Mononuclear cell (primary cell): ENCODE results near the gene CHST4. TPM values are rescaled to one million over a fixed set of nuclear protein-coding genes. Genes with fewer than 3 reads are reported as not detected.

Source experiments
- H3K27me3 ChIP-seq: 2 replicates; pipeline ENCODE4 v1.6.0; 2011; ENCODE audit warnings: low read length, control low read depth; ENCODE audit not compliant: insufficient read depth
- H3K4me1 ChIP-seq: 2 replicates; pipeline ENCODE4 v1.5.1; 2011; ENCODE audit warnings: mild to moderate bottlenecking, low read length, control low read depth; ENCODE audit not compliant: insufficient read depth
- H3K4me3 ChIP-seq: 2 replicates; pipeline ENCODE4 v1.5.1; 2011; ENCODE audit warnings: mild to moderate bottlenecking, low read length, moderate library complexity
- H3K9me3 ChIP-seq: 2 replicates; pipeline ENCODE4 v1.5.1; 2011; ENCODE audit warnings: low read depth, mild to moderate bottlenecking, control low read depth, low read length
- total RNA-seq: library from RNA; depleted of rRNA; stranded (reverse); fragments of >200 nt; gene quantifications from one replicate; pipeline ENCODE4 v1.2.3, GENCODE V29; 2012

CHST4 gene
- not detected for total RNA-seq

DNA sequence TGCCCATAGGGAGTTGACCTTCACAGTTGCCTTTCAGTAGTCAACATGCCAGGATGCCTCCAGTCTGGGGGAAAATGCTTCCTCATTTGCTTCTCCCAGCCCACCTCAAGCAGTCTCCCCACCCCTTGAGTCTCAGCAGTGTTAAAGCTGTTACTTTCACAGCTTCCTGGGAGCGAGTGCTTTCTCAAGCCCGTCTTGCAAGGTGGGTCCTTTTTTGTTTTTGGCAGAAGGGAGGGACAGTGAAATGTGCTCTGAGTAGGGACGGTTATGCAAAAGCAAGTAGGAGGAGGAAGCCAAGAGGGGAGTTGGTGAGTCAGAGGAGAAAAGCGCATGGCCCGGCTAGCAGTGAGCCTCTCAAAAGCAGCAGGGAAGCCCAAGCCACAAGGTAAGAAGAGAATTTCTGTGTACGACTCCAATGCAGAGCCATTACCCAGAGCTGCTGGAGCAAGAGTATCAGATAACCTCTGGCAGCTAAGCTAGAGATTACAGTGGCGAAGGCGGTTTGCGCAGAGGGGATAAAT is at the start of gene CHST4:
Gene CHST4, plus strand, starts transcription at position 316 of the 521 bp plus-strand sequence. CDS start 10,252 bp downstream, outside the sequence.
- Histone ChIP-seq H3K9me3 (no peaks in the 10 kb centered on the region), H3K27me3 (peaks cover 12% of the 10 kb centered on the region), H3K4me1 (no peaks in the 10 kb centered on the region), H3K4me3 (no peak within 1 kb of the TSS)

DNA sequence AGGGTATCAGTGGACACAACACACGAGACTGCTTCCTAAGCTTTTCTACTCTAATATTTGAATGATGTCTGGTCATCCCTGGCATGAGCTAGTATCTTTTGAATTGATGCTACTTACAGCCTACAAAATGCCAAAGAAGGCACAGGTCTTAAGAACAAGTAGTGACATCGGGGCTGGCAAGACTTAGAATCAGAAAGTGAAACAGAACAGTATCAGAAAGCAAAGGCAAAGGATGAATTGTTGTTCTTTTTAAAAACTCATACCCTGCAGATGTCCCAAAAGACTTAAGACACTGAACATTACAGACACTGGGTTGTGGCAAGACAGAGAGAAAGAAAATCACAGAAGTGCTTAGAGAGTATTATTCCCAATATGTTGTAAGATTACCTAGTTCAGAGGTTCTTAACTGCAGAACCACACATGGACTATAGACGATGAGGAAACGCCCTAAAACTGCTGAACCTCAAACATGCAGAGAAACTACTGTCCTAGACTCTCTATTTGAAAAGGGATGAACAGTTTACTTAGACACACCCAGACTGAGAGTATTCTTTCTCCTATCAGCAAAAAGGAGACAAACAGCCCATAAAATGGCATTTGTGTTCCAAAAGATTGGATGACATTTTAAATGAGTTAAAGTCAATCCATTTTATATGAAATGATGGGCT is 49.6 kb upstream of the CHST4 start:
- Histone ChIP-seq H3K27me3 (no peaks in the 10 kb centered on the region), H3K4me3 (no peak overlapping the region), H3K9me3 (no peaks in the 10 kb centered on the region), H3K4me1 (no peaks in the 10 kb centered on the region)

DNA sequence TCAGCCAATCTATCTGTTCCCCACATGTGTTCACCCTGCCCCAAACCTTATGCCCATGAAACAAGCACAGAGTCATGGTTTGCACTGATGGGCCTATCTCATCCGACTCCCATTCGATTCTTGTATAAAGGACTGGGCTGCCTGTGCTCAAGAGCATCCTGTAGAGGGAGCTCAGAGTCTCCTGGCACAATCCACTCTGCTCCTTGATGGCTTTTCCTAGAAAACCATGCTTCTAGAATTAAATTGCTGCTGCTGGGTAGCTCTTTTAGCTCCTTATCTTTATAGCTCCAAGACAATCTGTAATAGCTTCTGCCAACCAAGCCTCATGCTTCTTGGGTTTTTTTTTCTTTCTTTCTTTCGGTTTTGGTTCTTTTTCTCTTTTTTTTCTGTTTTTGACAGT is 46.8 kb upstream of the CHST4 start:
- Histone ChIP-seq H3K4me3 (no peak overlapping the region), H3K4me1 (no peaks in the 10 kb centered on the region), H3K9me3 (no peaks in the 10 kb centered on the region), H3K27me3 (no peaks in the 10 kb centered on the region)

DNA sequence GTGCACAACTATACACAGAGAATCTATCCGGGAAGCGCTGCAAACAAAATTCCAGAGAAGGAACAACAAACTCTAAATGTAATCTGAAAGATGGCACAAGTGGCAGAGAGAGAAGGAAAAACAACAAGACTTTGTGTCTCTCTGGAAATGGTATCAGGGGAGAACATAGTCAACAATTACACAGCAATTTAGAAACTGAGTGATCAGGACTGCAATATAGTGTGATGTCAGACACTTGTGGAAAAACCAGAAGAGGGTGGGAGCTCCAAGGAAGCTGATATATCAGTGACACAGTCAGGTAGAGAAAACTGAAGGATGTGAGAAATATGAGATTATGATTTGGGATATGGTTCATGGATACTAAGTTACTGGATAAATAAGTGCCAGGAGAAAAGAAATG is 45.3 kb upstream of the CHST4 start:
- H3K9me3 ChIP-seq = no peaks in the 10 kb centered on the region
- H3K4me3 ChIP-seq = no peak overlapping the region
- H3K4me1 ChIP-seq = peaks cover 5% of the 10 kb centered on the region
- no peaks in the 10 kb centered on the region for H3K27me3 ChIP-seq

DNA sequence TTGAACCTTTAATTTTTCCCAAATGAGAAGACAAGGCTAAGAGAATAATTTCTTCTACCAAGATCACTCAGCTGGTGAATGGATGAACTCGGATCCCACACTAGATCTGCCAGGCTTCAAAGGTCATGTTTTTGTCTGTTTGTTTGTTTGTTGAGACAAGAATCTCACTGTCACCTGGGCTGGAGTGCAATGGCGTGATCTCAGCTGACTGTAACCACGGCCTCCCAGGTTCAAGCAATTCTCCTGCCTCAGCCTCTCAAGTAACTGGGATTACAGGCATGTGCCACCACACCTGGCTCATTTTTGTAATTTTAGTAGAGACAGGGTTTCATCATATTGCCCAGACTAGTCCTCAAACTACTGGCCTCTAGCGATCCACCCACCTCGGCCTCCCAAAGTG is 43.7 kb upstream of the CHST4 start:
- peaks cover 5% of the 10 kb centered on the region for H3K4me1 ChIP-seq
- H3K27me3 ChIP-seq = no peaks in the 10 kb centered on the region
- H3K9me3 ChIP-seq = no peaks in the 10 kb centered on the region
- no peak overlapping the region for H3K4me3 ChIP-seq

DNA sequence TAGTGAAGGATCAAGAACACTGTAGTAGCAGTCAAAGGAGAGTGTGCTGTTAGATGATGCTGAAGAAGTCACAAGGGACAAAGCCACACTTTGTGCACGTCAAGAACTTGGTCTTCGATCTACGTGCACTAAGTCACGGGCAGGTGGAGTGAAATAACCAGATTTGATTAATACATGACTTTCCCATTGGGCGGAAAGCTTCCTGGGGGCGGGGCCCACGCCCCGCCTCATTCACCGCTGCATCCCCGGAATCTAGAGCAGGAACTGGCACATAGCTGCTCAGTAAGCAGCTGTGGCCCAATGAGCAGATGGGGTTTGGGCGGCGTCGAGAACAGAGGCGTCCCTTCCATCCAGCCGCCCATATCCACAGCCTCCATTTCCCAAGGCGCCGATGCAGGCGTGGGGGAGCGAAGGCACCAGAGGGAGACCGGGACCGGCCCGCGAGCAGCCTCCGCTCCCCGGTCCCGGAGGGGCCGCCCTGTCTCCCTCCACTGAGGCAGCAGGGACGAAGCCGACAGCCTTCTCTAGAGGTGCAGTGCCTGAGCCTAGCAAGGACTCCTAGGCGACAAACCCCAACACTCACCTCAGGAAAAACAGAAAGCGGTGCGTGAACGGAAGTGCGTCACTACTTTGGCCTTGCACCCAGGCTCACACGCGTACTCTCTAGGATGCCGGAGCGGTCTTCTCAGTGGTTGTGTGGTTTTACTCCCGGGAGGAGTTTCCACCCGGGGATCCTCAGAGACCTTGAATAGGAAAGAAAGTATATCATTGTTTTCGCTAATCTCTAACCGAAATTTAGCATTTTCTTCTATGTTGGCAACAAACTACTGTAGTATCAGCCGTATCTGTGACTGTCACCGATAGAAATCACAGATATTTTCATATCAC is 42.0 kb upstream of the CHST4 start:
- Histone ChIP-seq H3K9me3 (no peaks in the 10 kb centered on the region), H3K4me3 (peak overlapping the region; percentile 69), H3K27me3 (no peaks in the 10 kb centered on the region), H3K4me1 (peaks cover 5% of the 10 kb centered on the region)

DNA sequence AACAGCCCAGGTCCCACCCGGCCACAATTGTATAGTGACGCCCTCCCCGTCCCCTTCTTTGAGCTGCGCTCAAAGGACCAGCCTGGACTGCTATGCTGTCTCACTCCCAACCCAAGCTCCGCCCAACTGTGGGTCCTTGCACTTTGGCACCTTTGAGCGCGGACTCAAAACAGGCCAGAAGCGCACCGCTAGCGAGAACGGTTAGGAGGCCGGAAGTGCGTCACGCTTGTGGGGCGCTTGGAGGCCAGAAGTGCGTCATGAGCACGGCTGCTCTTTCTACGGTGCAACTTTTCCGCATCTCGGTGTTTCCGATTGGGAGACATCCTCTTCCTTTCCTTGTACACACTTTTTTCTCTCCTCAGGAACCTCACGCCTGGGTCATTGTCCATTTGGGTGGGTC is 37.1 kb upstream of the CHST4 start, which contains the start of gene ZNF19:
Gene ZNF19, minus strand, starts transcription at position 203 of the 400 bp plus-strand sequence. CDS start 7,210 bp downstream, outside the sequence.
- Histone ChIP-seq H3K4me3 (no peak within 1 kb of the TSS), H3K9me3 (no peaks in the 10 kb centered on the region), H3K4me1 (peaks cover 5% of the 10 kb centered on the region), H3K27me3 (peaks cover 4% of the 10 kb centered on the region)

DNA sequence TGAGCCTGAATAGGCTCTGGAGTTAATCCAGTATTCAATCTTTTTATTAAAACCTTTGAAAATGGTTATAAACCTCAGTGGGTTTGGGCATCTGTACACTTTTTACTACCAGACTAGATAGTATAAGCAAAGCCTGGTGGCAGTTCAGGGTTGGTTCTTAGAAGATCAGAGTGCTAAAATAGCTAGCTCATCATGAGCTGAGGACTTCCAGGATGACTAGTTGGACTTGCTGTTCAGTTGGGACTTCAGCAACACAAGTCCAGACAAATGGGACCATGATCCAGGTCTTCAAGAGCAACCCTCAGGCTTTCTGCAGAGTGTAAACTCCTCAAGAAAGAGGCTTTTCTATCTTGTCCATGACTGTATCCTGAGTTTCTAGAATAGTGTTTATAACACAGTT is 35.9 kb upstream of the CHST4 start:
- no peak overlapping the region for H3K4me3 ChIP-seq
- H3K9me3 ChIP-seq = no peaks in the 10 kb centered on the region
- peaks cover 4% of the 10 kb centered on the region for H3K27me3 ChIP-seq
- no peaks in the 10 kb centered on the region for H3K4me1 ChIP-seq

DNA sequence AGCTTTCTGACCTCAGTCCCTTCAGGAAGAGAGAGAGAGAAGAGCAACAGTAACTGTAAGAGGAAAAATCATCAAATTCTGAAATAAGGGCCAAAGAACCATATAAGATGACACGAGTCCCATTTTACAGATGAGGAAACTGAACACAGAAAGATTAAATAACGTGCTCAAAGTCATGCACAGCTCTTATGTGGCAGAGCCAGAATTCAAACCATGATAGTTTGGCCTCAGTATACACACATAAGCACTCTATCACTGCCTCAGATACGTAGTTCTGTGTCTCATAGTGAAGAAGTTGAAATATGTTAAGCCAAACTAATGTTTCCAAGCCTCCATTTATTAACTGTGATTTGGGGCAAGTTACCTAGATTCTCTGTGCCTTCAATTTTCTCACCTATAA is 35.2 kb upstream of the CHST4 start:
- no peaks in the 10 kb centered on the region for H3K4me1 ChIP-seq
- H3K4me3 ChIP-seq = no peak overlapping the region
- no peaks in the 10 kb centered on the region for H3K9me3 ChIP-seq
- H3K27me3 ChIP-seq = peaks cover 4% of the 10 kb centered on the region

DNA sequence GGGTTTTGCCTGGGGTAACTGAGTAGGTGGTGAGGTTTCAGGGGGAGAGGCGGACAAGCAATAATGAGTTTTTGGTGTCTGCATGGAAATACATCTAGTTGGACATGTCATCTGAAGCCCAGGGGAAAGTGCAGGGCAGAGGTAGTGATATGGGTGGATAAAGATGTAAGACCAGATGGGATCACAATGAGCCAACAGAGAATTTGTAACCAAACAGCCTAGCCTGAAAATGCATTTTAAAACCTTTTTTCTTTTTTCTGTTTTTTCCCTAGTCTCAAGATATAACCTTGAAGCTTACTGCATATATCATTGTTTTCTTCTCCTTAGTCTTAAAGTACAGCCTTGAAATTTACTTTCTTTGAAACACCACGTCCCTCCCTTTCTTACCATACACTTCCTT is 33.4 kb upstream of the CHST4 start:
- Histone ChIP-seq H3K9me3 (no peaks in the 10 kb centered on the region), H3K4me3 (no peak overlapping the region), H3K27me3 (peaks cover 4% of the 10 kb centered on the region), H3K4me1 (no peaks in the 10 kb centered on the region)

DNA sequence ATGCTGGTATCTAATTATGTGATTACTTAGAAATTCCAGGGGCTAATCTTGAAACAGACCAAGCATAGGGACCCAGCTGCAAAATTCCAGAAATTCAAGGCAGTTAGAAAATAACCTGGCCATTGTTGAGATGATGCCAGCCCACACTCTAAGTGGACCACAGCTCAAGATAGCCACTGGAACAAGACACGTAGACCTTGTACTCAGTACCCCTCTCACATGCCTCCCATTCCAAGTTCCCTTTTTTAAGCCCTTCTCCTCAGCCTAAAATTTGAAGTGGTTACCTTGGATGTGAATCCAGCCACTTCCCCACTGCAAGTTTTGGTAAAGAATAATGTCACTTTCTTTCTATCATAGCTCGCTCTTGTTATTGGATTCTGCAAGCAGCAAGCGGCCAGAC is 33.0 kb upstream of the CHST4 start:
- Histone ChIP-seq H3K27me3 (peaks cover 4% of the 10 kb centered on the region), H3K4me1 (no peaks in the 10 kb centered on the region), H3K9me3 (no peaks in the 10 kb centered on the region), H3K4me3 (no peak overlapping the region)

DNA sequence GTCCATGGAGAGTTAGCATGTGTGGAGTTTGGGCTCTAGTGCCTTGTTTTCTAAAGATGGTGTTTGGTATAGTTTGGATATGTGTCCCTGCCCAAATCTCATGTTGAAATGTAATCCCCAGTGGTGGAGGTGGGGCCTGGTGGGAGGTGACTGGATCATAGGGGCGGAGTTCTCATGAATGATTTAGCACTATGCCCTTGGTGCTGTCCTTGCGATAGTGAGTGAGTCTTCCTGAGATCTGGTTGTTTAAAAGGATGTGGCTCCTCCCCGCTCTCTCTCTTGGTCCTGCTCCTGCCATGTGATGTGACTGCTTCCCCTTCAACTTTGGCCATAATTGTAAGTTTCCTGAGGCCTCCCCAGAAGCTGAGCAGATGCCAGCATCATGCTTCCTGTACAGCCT is 28.2 kb upstream of the CHST4 start:
- H3K9me3 ChIP-seq = no peaks in the 10 kb centered on the region
- no peaks in the 10 kb centered on the region for H3K27me3 ChIP-seq
- no peaks in the 10 kb centered on the region for H3K4me1 ChIP-seq
- H3K4me3 ChIP-seq = no peak overlapping the region

DNA sequence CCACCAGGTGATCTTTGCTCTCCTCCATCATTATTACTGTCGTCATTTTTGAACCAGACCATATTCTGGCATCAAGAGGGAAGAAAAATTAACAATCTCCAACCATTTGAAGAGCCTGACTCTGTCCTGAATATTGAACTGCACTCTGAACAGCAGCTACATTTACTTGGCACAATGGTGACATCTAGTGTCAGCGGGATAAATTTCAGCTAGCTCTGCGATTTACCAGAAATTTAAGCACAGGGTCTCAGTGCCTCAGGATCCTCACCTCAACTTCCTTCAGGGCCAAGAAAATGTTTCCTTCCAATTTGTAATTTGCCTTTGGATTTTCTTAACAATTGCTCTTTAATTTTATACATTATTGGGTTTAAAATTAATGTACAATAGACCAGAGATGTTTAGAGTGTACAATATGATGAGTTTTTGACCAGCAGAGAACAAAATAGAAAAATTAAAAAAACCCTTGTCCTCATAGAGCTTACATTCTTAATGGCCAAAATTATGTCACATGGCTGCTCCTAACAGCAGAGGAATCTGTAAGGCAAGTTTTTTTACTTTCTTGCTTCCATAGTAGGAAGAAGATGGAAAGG is 26.4 kb upstream of the CHST4 start:
- H3K9me3 ChIP-seq = no peaks in the 10 kb centered on the region
- H3K4me1 ChIP-seq = no peaks in the 10 kb centered on the region
- no peak overlapping the region for H3K4me3 ChIP-seq
- no peaks in the 10 kb centered on the region for H3K27me3 ChIP-seq

DNA sequence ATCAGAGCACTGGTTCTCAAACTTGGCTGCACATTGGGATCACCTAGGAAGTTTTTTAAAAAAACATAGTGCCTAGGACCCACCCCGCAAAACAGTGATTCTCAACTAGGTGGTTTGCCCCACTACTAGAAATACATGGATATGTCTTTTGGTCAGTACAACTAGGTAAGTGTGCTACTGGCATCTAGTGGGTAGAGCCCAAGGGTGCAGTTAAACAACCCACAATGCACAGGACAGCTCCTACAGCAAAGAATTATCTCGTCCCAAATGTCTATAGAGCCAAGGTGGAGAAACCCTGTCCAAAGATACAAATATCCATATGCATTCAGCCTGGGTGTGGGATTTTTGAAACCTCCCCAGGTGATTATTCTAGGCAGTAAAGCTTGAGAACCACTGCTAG is 25.3 kb upstream of the CHST4 start:
- no peaks in the 10 kb centered on the region for H3K27me3 ChIP-seq
- no peaks in the 10 kb centered on the region for H3K4me1 ChIP-seq
- no peaks in the 10 kb centered on the region for H3K9me3 ChIP-seq
- H3K4me3 ChIP-seq = no peak overlapping the region

DNA sequence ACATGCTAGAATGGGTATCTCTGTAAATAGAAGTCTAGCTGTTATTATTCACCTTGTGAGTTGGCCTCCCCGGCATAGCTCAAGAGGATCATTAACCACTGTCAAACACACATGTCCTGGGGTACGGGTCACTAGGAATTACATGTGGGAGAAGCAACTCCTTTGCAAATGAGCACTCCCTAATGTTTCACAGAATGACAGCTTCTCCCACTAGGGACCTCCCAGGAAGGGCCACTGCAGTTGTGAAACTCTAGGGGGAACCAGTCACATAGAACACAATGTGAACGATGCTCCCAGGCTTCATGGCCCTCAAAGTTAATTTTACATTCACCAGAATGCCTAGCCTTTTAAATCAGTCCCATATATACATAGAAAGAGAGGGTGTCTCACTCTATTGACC is 24.7 kb upstream of the CHST4 start:
- Histone ChIP-seq H3K4me1 (no peaks in the 10 kb centered on the region), H3K4me3 (no peak overlapping the region), H3K9me3 (no peaks in the 10 kb centered on the region), H3K27me3 (no peaks in the 10 kb centered on the region)
